GM19438 (cell line): ENCODE data around the gene HMOX1.
"Not testable (repeated sequence)": the region's sequence is repeated elsewhere in the genome, so short reads cannot be mapped to it uniquely, and the experiment has no call there.

Source experiments
- ATAC-seq: cut with Tn5 transposase; IDR thresholded peaks from one replicate; pipeline ENCODE4 v1.9.1; 2021; ENCODE audit warnings: low read depth; ENCODE audit not compliant: unreplicated experiment

Gene HMOX1

GRCh38 chr22:35430897-35431322 is 50.0 kb downstream of the HMOX1 start:
- ATAC-seq, result no peak

- ATAC-seq, result no peak
Measured at GRCh38 chr22:35431483-35432227, 50.8 kb downstream of the HMOX1 start.

GRCh38 chr22:35432228-35432905 is 51.5 kb downstream of the HMOX1 start:
- no peak for ATAC-seq

GRCh38 chr22:35434061-35434710 is 53.3 kb downstream of the HMOX1 start:
- ATAC-seq, result no peak

GRCh38 chr22:35435201-35435740 is 54.4 kb downstream of the HMOX1 start:
- ATAC-seq, result no peak

- ATAC-seq, result no peak
Measured at GRCh38 chr22:35436421-35436820, 55.5 kb downstream of the HMOX1 start.

- no peak for ATAC-seq
Measured at GRCh38 chr22:35437049-35437448, 56.2 kb downstream of the HMOX1 start.

GRCh38 chr22:35438673-35439364 is 57.9 kb downstream of the HMOX1 start:
- ATAC-seq, result not testable (repeated sequence)

- ATAC-seq, result no peak
Measured at GRCh38 chr22:35439365-35439717, 58.4 kb downstream of the HMOX1 start.

GRCh38 chr22:35440129-35440528 is 59.2 kb downstream of the HMOX1 start:
- ATAC-seq, result no peak

GRCh38 chr22:35441489-35442100 is 60.7 kb downstream of the HMOX1 start:
- ATAC-seq, result no peak

GRCh38 chr22:35442471-35442870 is 61.6 kb downstream of the HMOX1 start:
- no peak for ATAC-seq

- ATAC-seq, result no peak
Measured at GRCh38 chr22:35443338-35443737, 62.4 kb downstream of the HMOX1 start.
